Nephron progenitor cell (in vitro differentiated cells): ENCODE data around the gene RGS5.
A peak's percentile ranks its signal among the peaks of the same experiment; 100 is the strongest.

Experiments
- DNase-seq: peaks from one replicate; pipeline ENCODE4 v3.0.0; 2021
- H3K27ac Mint-ChIP-seq: 2 replicates; pipeline ENCODE4 v1.8.0; 2021; ENCODE audit warnings: mild to moderate bottlenecking, moderate library complexity, mixed read lengths
- H3K27me3 Mint-ChIP-seq: 2 replicates; pipeline ENCODE4 v1.8.0; 2021; ENCODE audit warnings: mild to moderate bottlenecking, low read depth, mixed read lengths; ENCODE audit not compliant: poor library complexity
- H3K36me3 Mint-ChIP-seq: 2 replicates; pipeline ENCODE4 v1.8.0; 2021; ENCODE audit warnings: low read depth, mixed read lengths
- H3K4me1 Mint-ChIP-seq: 2 replicates; pipeline ENCODE4 v1.8.0; 2021; ENCODE audit warnings: mixed read lengths
- H3K4me3 Mint-ChIP-seq: 2 replicates; pipeline ENCODE4 v1.8.0; 2021; ENCODE audit warnings: mild to moderate bottlenecking, moderate library complexity, mixed read lengths
- H3K9me3 Mint-ChIP-seq: 2 replicates; pipeline ENCODE4 v1.8.0; 2021; ENCODE audit warnings: mild to moderate bottlenecking, moderate library complexity, mixed read lengths
- TF ChIP-seq, protein P1 (sequence below): fragments of 200-600 bp; sonication (generic); IDR thresholded peaks from 2 replicates; pipeline ENCODE4 v1.5.0; 2021; ENCODE audit warnings: antibody characterized with exemption

The RGS5 gene

DNA sequence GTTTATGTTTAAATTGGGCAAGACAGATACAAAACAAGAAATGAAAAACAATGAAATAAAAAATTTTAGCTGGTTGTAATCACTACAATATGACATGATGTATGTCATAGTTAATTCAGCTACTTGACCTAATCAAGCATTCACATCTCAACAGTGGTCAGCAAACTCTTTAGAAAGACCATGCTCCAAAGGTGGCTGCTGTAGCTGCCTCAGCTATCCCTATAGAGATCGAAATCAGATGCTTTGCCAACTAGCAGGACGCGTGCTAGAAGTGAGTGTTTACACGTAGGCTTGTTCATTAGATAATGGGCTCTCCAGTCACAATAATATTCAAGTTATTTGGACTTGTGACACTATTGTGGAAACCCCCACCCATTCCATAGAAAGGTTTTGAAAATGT lies 25.9 kb downstream of the RGS5 start:
- peaks cover 6% of the 10 kb centered on the region for H3K27me3 Mint-ChIP-seq
- H3K4me1 Mint-ChIP-seq, result peaks cover 25% of the 10 kb centered on the region
- H3K9me3 Mint-ChIP-seq, result no peaks in the 10 kb centered on the region

DNA sequence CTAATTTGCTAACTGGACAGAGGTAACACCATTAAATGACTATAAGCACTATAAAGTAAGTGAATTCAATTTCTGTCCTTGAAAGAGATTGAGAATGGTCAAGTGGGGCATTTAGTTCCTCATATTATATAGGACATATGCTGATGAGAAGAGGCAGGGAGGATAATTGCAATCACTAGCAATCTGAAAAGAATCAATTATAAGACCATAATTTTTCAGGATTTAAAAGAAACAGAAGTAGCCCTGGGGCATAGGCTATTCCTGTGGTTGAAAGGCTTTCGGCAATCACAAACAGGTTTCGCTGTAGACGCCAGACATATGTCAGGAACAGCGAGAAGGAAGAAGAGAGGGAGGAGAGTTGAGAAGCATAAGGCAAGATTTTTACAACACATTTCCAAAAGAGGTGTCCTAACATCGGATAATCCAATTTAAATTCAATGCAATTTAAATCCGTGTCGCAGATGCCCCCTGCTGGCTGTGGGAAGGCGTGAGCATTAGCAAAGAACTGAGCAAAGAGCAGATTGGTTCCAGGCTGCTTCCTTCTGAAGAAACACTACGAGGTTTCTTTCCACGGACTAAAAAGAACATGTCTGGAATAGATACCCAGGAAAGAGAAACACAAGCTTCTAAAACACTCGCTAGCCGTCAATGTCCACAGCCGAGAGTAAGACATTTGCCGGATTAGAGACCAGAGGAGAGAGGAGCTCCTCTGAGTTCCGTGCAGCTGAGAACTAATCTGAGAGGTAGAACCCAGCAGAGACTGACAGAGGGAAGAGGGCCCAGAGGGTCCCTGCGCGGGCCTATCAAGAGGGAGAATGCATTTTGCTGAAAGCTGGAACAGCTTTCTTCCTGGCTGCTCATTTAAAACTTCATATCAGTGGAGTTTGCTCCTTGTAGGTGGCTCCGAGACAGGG lies 27.9 kb downstream of the RGS5 start:
- no peaks in the 10 kb centered on the region for H3K9me3 Mint-ChIP-seq
- peaks cover 35% of the 10 kb centered on the region for H3K4me1 Mint-ChIP-seq
- peak; percentile 73 for DNase-seq
- TF ChIP-seq, protein P1, sequence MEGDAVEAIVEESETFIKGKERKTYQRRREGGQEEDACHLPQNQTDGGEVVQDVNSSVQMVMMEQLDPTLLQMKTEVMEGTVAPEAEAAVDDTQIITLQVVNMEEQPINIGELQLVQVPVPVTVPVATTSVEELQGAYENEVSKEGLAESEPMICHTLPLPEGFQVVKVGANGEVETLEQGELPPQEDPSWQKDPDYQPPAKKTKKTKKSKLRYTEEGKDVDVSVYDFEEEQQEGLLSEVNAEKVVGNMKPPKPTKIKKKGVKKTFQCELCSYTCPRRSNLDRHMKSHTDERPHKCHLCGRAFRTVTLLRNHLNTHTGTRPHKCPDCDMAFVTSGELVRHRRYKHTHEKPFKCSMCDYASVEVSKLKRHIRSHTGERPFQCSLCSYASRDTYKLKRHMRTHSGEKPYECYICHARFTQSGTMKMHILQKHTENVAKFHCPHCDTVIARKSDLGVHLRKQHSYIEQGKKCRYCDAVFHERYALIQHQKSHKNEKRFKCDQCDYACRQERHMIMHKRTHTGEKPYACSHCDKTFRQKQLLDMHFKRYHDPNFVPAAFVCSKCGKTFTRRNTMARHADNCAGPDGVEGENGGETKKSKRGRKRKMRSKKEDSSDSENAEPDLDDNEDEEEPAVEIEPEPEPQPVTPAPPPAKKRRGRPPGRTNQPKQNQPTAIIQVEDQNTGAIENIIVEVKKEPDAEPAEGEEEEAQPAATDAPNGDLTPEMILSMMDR, result peak; percentile 85
- H3K36me3 Mint-ChIP-seq, result no peaks in the 10 kb centered on the region
- no peak overlapping the region for H3K27ac Mint-ChIP-seq
- H3K4me3 Mint-ChIP-seq, result no peak overlapping the region
- peaks cover 3% of the 10 kb centered on the region for H3K27me3 Mint-ChIP-seq

More for the DNA sequence above, 25.9 kb downstream of the RGS5 start:
- no peak for DNase-seq
- Mint-ChIP-seq H3K27ac (no peak overlapping the region), H3K4me3 (no peak overlapping the region), H3K36me3 (no peaks in the 10 kb centered on the region)
- TF ChIP-seq, protein P1, result no peak

- Mint-ChIP-seq H3K27ac (no peak overlapping the region), H3K4me1 (peaks cover 35% of the 10 kb centered on the region), H3K36me3 (no peaks in the 10 kb centered on the region)
Measured at GRCh38 chr1:163173121-163173520, 29.6 kb downstream of the RGS5 start.

GRCh38 chr1:163172596-163172995 lies 30.1 kb downstream of the RGS5 start:
- H3K27me3 Mint-ChIP-seq, result no peaks in the 10 kb centered on the region
- no peaks in the 10 kb centered on the region for H3K9me3 Mint-ChIP-seq
- TF ChIP-seq, protein P1, result no peak
- H3K4me3 Mint-ChIP-seq, result no peak overlapping the region
- DNase-seq, result no peak
- peaks cover 35% of the 10 kb centered on the region for H3K4me1 Mint-ChIP-seq
- no peaks in the 10 kb centered on the region for H3K36me3 Mint-ChIP-seq
- H3K27ac Mint-ChIP-seq, result no peak overlapping the region

More at GRCh38 chr1:163173121-163173520, 29.6 kb downstream of the RGS5 start:
- TF ChIP-seq, protein P1, result no peak
- H3K9me3 Mint-ChIP-seq, result no peaks in the 10 kb centered on the region
- no peak overlapping the region for H3K4me3 Mint-ChIP-seq
- H3K27me3 Mint-ChIP-seq, result peaks cover 3% of the 10 kb centered on the region
- no peak for DNase-seq

DNA sequence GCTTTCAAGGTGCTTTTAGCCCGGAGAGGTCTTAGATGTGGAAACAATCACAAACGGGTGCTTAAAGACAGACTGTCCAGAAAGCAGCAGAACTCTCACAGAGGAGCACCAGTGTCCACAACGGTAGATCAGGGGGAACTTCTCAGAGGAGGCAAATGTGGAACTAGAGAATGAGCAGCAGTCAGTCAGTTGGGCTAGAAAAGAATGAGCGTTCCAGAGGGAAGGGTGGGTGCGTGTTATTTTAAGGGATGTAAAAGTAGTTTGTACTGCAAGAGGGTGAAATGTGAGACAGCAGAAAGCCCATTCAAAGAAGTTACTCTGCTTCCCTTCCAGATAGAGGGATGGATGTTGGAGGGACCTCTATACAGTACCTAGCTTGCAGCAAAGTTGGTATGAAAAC lies 30.9 kb downstream of the RGS5 start:
- no peaks in the 10 kb centered on the region for H3K9me3 Mint-ChIP-seq
- no peak overlapping the region for H3K4me3 Mint-ChIP-seq
- peaks cover 35% of the 10 kb centered on the region for H3K4me1 Mint-ChIP-seq
- no peak for DNase-seq
- H3K27me3 Mint-ChIP-seq, result no peaks in the 10 kb centered on the region
- TF ChIP-seq, protein P1, result no peak
- peak overlapping the region; percentile 2 for H3K27ac Mint-ChIP-seq
- H3K36me3 Mint-ChIP-seq, result no peaks in the 10 kb centered on the region
